ENCODE measurements around the gene CARS1. TPM values are rescaled to one million over a fixed set of nuclear protein-coding genes. Genes with fewer than 3 reads are reported as not detected.

CARS1 gene
- total and polyA plus RNA-seq, 10 of the 15 experiments (the other 5 are each of a cell fraction or from before 2014, with no cell fraction given), result 7.8 to 60.6 (median 45.7) TPM

DNA sequence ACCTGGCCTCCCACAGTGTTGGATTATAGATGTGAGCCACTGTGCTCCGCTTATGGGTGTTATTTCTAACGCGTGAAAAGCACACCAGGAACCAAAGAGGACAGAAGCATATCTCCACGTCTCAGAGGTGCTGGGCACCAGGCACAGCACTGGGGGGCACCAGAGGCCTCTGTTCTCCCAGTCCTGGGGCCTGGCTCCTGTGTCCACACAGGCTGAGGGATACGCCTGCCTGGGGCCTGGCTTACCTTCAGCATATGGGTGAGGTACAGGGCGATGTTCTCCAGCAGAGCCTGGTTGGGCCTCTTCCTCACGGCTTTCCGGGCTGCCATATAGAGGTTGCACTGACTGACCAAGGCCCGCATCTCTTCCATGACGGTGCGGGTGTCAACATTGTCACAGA, 40.4 kb downstream of the CARS1 start:
- Histone ChIP-seq H3K4me2 (ENCODE audit: control insufficient read depth, insufficient read depth) (no peak overlapping the region), H3K4me3 (no peak overlapping the region), H3K9me3 (replicated peaks; ENCODE audit: control insufficient read depth, insufficient read depth, low read length) (no peaks in the 10 kb centered on the region), H3K36me3 (ENCODE audit: control insufficient read depth in 2 of 2, insufficient read depth in 2 of 2, low read length in 1 of 2) (peaks cover 16 to 40% of the 10 kb centered on the region in 2 experiments), H3K27me3 (replicated peaks in 1 of 2; ENCODE audit: control insufficient read depth in 2 of 2, insufficient read depth in 2 of 2, low read length in 1 of 2) (no peaks in the 10 kb centered on the region), H3K27ac (ENCODE audit: control insufficient read depth, insufficient read depth) (no peak overlapping the region), H2AFZ (ENCODE audit: control insufficient read depth, low read depth, low read length) (no peak overlapping the region), H3K9ac (ENCODE audit: control insufficient read depth, insufficient read depth, low read length) (no peak overlapping the region), H3K79me2 (ENCODE audit: control insufficient read depth, insufficient read depth, low read length) (no peaks in the 10 kb centered on the region), H4K20me1 (ENCODE audit: control insufficient read depth, insufficient read depth) (no peaks in the 10 kb centered on the region), H3K4me1 (ENCODE audit: control insufficient read depth, insufficient read depth, low read length) (peaks cover 11% of the 10 kb centered on the region)
- no TSS peak for BruUV-seq (replicated peaks)
- DNase-seq (ENCODE audit: low read depth, low spot score) (no peak), ATAC-seq (no peak), FAIRE-seq (no peak)
- CTCF ChIA-PET, result no interaction called here
- TF ChIP-seq, protein P1, sequence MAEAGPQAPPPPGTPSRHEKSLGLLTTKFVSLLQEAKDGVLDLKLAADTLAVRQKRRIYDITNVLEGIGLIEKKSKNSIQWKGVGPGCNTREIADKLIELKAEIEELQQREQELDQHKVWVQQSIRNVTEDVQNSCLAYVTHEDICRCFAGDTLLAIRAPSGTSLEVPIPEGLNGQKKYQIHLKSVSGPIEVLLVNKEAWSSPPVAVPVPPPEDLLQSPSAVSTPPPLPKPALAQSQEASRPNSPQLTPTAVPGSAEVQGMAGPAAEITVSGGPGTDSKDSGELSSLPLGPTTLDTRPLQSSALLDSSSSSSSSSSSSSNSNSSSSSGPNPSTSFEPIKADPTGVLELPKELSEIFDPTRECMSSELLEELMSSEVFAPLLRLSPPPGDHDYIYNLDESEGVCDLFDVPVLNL (IDR thresholded peaks at IDR 0.05; ENCODE audit: low read depth, low read length), result no peak
- 0 out of 6 replicates have a peak, but pooled peaks of 1 of the 3 experiments have one; percentile 10 for TF ChIP-seq CTCF (IDR thresholded peaks at IDR 0.05 in 2 of 3, conservative IDR thresholded peaks at IDR 0.05 in 1 of 3; ENCODE audit: control insufficient read depth in 2 of 3, extremely low read depth in 1 of 3, insufficient read depth in 1 of 3, low read depth in 3 of 3, low read length in 3 of 3)
- TF ChIP-seq NR2F1 (conservative IDR thresholded peaks at IDR 0.05), result no peak
- no peak for TF ChIP-seq NFXL1 (IDR thresholded peaks at IDR 0.05; ENCODE audit: borderline replicate concordance)
- no peak for TF ChIP-seq ZSCAN29 (IDR thresholded peaks at IDR 0.05)
- TF ChIP-seq TCF12 (IDR thresholded peaks at IDR 0.05; ENCODE audit: low read depth, low read length), result no peak
- TF ChIP-seq IKZF1 (conservative IDR thresholded peaks at IDR 0.05), result no peak
- 95% methylated on average over 11 of the region's 11 CpGs for WGBS (ENCODE audit: insufficient coverage, insufficient replicate concordance, low lambda C conversion rate, missing lambda C conversion rate)
- in situ Hi-C loops (cut with MboI) (no loop called here), intact Hi-C loops (cut with micrococcal nuclease; ENCODE audit: unreplicated experiment) (no loop called here)
- POLR2A ChIA-PET, result no interaction called here
- SMC1A ChIA-PET (ENCODE audit: uncharacterized antibody, unreplicated experiment), result no interaction called here
- RAD21 ChIA-PET (ENCODE audit: unreplicated experiment), result no interaction called here

Measured in GM12878 (cell line).